Esophagus squamous epithelium (tissue), 5 donors: ENCODE data around the gene STAT6. TPM values are rescaled to one million over a fixed set of nuclear protein-coding genes. Genes with fewer than 3 reads are reported as not detected.

Source experiments
- DNase-seq: peaks from one replicate; lab custom pipeline; 2025; lab: John Stamatoyannopoulos, UW
- H3K27ac ChIP-seq, 4 donors: fragments of 200-600 bp; sonication (generic); one replicate each; pipeline ENCODE4 v1.5.1; 2016 to 2019; ENCODE audit warnings: mild to moderate bottlenecking in 1 of 4
- H3K27me3 ChIP-seq, 4 donors: fragments of 200-600 bp; sonication (generic); 1 replicate in 3 of 4; 2 replicates in 1 of 4; pipeline versions ENCODE4 v1.5.1 to v1.6.0; 2017 to 2021; ENCODE audit warnings: antibody characterized with exemption in 1 of 4
- H3K36me3 ChIP-seq, 3 donors: fragments of 200-600 bp; sonication (generic); one replicate each; pipeline ENCODE4 v1.5.1; 2016 to 2019
- H3K4me1 ChIP-seq, 3 donors: fragments of 200-600 bp; sonication (generic); one replicate each; pipeline ENCODE4 v1.5.1; 2017 to 2019
- H3K4me3 ChIP-seq, 4 donors: fragments of 200-600 bp; sonication (generic); 1 replicate in 3 of 4; 2 replicates in 1 of 4; pipeline ENCODE4 v1.5.1; 2016 to 2019; ENCODE audit warnings: mild to moderate bottlenecking in 2 of 4, moderate library complexity in 1 of 4
- H3K9me3 ChIP-seq, 3 donors: fragments of 200-600 bp; sonication (generic); one replicate each; pipeline ENCODE4 v1.5.1; 2016 to 2019
- CTCF ChIP-seq, 6 experiments: fragments of 450-650 bp in 4 of 6; fragments of 200-600 bp in 2 of 6; sonication (generic) in 2 of 6; IDR thresholded peaks; one replicate each; pipeline ENCODE4 v1.5.1; 2016 to 2019; ENCODE audit warnings: antibody characterized with exemption in 6 of 6, mild to moderate bottlenecking in 4 of 6, moderate library complexity in 4 of 6
- POLR2A ChIP-seq, 4 donors: fragments of 450-650 bp; IDR thresholded peaks; one replicate each; pipeline ENCODE4 v1.6.1; 2017; ENCODE audit warnings: antibody characterized with exemption in 4 of 4, mild to moderate bottlenecking in 4 of 4, moderate library complexity in 3 of 4
- WGBS, 2 donors: methylation state at CpG; one replicate each; pipeline ENCODE4 v1.1.5; 2018; 5-methylcytosine and 5-hydroxymethylcytosine counted together
- intact Hi-C: fragments of 100-400 bp; cut with DNase I; formaldehyde crosslinking; loops from one replicate; pipeline ENCODE4 v1.15.0; 2022
- total RNA-seq, 4 donors: library from RNA; depleted of rRNA; stranded (reverse); fragments of >200 nt; gene quantifications; one replicate each; pipeline ENCODE4 v1.1.0, GENCODE V29; 2016
- donor health status: DM: yes; HTN: yes; CAD: no.

Gene STAT6
- total RNA-seq, 4 donors from 2014 or later: 72.7 to 138 (median 102) TPM

GRCh38 chr12:57105011-57105753, 6.0 kb downstream of the STAT6 start:
- no peak for TF ChIP-seq POLR2A (IDR thresholded peaks at IDR 0.05)
- no peak for TF ChIP-seq CTCF (IDR thresholded peaks at IDR 0.05)
- peaks cover 20 to 89% (median 30%) of the 10 kb centered on the region in 3 donors for H3K36me3 ChIP-seq
- no peak overlapping the region for H3K27ac ChIP-seq
- no peaks in the 10 kb centered on the region for H3K9me3 ChIP-seq
- intact Hi-C loops: no loop called here
- H3K27me3 ChIP-seq: no peaks in the 10 kb centered on the region
- H3K4me3 ChIP-seq: no peak overlapping the region
- DNase-seq: no peak
- H3K4me1 ChIP-seq: peaks cover 26 to 64% (median 28%) of the 10 kb centered on the region in 3 donors
- WGBS, 2 donors: 96% methylated on average over 4 to 8 of the region's 14 CpGs

- no peak overlapping the region for H3K4me3 ChIP-seq
- H3K4me1 ChIP-seq: peaks cover 20 to 64% (median 26%) of the 10 kb centered on the region in 3 donors
- no peak overlapping the region for H3K27ac ChIP-seq
- TF ChIP-seq POLR2A (IDR thresholded peaks at IDR 0.05) (no peak), CTCF (IDR thresholded peaks at IDR 0.05) (no peak)
- H3K36me3 ChIP-seq: peaks cover 20 to 96% (median 34%) of the 10 kb centered on the region in 3 donors
- no peaks in the 10 kb centered on the region for H3K27me3 ChIP-seq
- H3K9me3 ChIP-seq: no peaks in the 10 kb centered on the region
- intact Hi-C loops: no loop called here
- no peak for DNase-seq
- WGBS, 2 donors: 90 to 93% methylated on average over 10 of the region's 12 CpGs
These were observed 6.8 kb downstream of the STAT6 start for GRCh38 chr12:57104292-57104910.

- Histone ChIP-seq H3K9me3 (no peaks in the 10 kb centered on the region), H3K27me3 (no peaks in the 10 kb centered on the region), H3K36me3 (peaks cover 20 to 96% (median 37%) of the 10 kb centered on the region in 3 donors), H3K4me3 (no peak overlapping the region), H3K27ac (no peak overlapping the region), H3K4me1 (peaks cover 17 to 64% (median 23%) of the 10 kb centered on the region in 3 donors)
- TF ChIP-seq CTCF (IDR thresholded peaks at IDR 0.05) (no peak), POLR2A (IDR thresholded peaks at IDR 0.05) (no peak)
- DNase-seq: no peak
- 80 to 84% methylated on average over 6 to 7 of the region's 7 CpGs for WGBS, 2 donors
- intact Hi-C loops: no loop called here
These were observed 7.3 kb downstream of the STAT6 start for GRCh38 chr12:57103856-57104255.

GRCh38 chr12:57101892-57102695, 9.1 kb downstream of the STAT6 start:
- intact Hi-C loops: no loop called here
- Histone ChIP-seq H3K9me3 (no peaks in the 10 kb centered on the region), H3K36me3 (peaks cover 28 to 96% (median 45%) of the 10 kb centered on the region in 3 donors), H3K4me1 (peaks cover 3 to 64% (median 16%) of the 10 kb centered on the region in 3 donors), H3K27me3 (no peaks in the 10 kb centered on the region), H3K27ac (peak overlapping the region in 3 of 4 donors; percentile 7 to 100 (median 97)), H3K4me3 (no peak overlapping the region)
- TF ChIP-seq CTCF (IDR thresholded peaks at IDR 0.05) (no peak), POLR2A (IDR thresholded peaks at IDR 0.05) (no peak)
- DNase-seq: no peak
- WGBS, 2 donors: 77 to 81% methylated on average over 10 to 15 of the region's 15 CpGs
